ENCODE results near the gene ZFP64.

The ZFP64 gene

DNA sequence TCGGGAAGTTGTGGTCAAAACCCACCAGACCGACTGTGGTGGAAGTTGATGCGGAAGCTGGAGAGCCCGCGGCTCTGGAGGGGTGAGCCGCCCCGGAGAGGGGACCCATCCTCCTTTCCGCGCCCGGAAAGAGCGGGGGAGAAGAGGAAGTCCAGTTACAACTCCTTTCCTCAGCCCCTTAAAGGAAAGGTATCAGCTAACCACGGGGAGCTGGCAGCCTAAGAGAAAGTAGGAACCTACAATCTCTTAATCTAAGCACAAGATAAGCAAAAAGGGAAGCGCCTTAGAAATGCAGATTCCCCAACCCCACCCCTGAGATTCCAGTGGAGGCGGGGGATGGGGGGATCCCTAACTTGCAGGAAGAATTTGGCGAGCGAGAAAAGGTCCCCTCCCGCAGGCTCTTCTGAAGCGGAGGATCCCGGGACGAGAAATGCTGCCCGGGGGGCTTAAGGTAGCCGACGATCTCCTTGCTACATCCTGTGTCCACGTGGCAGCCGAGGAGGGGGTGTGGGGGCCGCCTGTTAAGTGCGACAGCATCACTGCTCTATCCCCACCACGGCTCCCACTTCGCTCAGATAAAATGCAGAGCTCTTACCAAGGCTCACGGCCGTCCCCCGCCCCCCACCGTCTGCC lies 87.5 kb downstream of the ZFP64 start:
- peak; percentile 63 for DNase-seq

DNA sequence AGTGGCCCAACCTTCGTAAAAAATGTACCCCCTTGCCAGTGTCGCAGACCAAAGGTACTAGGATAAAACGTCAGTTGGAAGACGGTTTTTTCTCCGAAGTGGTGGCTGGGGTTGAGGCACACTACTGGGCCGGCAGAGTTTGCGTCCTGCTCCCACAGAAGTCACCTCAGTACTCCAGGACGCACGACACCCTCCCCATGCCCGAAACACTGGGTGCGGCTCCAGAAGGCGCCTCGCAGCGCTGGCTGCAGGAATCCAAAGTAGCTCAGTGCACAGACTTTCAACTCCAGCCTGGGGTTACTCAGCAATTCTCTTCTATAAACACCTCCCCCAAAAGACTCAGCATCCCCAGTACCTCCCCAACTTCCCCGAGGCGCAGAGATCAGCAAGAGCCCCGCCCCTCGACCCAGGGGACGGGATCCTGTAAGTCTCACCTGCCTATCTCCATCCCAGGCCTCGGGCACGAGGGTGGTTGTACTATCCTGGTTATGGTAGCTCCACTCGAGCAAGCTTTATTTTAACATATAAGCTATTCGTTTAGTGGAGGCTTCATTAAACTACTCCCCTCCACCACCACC lies 88.2 kb downstream of the ZFP64 start:
- DNase-seq: peak; percentile 63

DNA sequence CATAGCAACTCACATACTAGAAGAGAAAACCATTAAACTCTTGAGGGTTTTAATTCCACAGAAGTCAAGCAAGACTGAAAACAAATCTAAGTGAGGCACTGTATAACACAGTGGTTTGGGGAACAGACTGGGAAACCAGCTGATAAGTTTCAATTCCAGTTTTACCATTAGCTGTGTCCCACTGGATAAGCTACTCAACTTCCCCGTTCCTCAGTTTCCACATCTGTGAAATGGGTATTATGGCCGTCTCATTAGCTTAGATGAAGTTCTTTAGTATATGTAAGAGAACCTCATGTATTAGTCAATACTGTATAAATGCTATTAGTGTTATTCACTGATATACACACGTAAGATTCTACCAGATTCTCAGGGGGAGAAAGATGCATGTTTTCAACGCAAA lies 89.0 kb downstream of the ZFP64 start:
- DNase-seq: no peak

DNA sequence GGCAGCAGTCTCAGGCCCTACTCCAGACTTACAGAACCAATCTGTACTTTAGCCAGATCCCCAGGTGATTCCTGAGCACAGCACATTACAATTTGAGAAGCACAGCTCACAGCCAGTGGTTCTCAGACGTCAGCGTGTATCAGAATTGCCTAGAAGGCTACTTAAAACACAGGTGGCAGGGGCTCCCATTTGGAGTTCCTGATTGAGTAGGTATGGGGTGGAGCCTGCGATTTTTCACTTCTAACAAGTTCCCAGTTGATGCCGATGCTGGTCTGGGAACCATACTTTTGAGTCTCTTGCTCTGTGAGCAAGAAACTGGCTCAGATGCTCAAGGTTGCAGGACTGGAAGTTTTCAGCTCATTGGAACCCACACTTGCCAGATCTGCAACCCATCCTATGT lies 89.5 kb downstream of the ZFP64 start:
- DNase-seq: no peak

All from islet precursor cell (in vitro differentiated cells).